DMS53 treated with DMSO at 0.1 percent for 48 hours (cell line): Measurements from ENCODE around the gene TMEM40.
A peak's percentile ranks its signal among the peaks of the same experiment; 100 is the strongest.
"Not testable (repeated sequence)": the region's sequence is repeated elsewhere in the genome, so short reads cannot be mapped to it uniquely, and the experiment has no call there.

Experiments used
- DNase-seq: peaks from one replicate; lab custom pipeline; 2025; ENCODE audit not compliant: unreplicated experiment; lab: John Stamatoyannopoulos, UW

TMEM40 gene

GRCh38 chr3:12752809-12753208, 6.2 kb downstream of the TMEM40 start:
- no peak for DNase-seq

- DNase-seq: no peak
Observed at GRCh38 chr3:12752102-12752501, 7.0 kb downstream of the TMEM40 start.

GRCh38 chr3:12751571-12751970, 7.5 kb downstream of the TMEM40 start:
- no peak for DNase-seq

GRCh38 chr3:12750658-12751071, 8.4 kb downstream of the TMEM40 start:
- DNase-seq: no peak

- DNase-seq: peak; percentile 7
Observed at GRCh38 chr3:12750223-12750622, 8.8 kb downstream of the TMEM40 start.

GRCh38 chr3:12748477-12748876, 10.6 kb downstream of the TMEM40 start:
- DNase-seq: no peak

GRCh38 chr3:12746419-12746818, 12.6 kb downstream of the TMEM40 start:
- no peak for DNase-seq

- DNase-seq: no peak
Observed at GRCh38 chr3:12744326-12744725, 14.7 kb downstream of the TMEM40 start.

- no peak for DNase-seq
Observed at GRCh38 chr3:12743583-12743982, 15.5 kb downstream of the TMEM40 start.

- DNase-seq: no peak
Observed at GRCh38 chr3:12742330-12743107, 16.5 kb downstream of the TMEM40 start.

GRCh38 chr3:12741209-12741608, 17.9 kb downstream of the TMEM40 start:
- no peak for DNase-seq

GRCh38 chr3:12737833-12738232, 21.2 kb downstream of the TMEM40 start:
- DNase-seq: no peak

- no peak for DNase-seq
Observed at GRCh38 chr3:12737319-12737718, 21.7 kb downstream of the TMEM40 start.

- no peak for DNase-seq
Observed at GRCh38 chr3:12734960-12735359, 24.1 kb downstream of the TMEM40 start.

GRCh38 chr3:12733566-12733965, 25.5 kb downstream of the TMEM40 start:
- no peak for DNase-seq

GRCh38 chr3:12730506-12731242, 28.4 kb downstream of the TMEM40 start:
- no peak for DNase-seq

- no peak for DNase-seq
Observed at GRCh38 chr3:12729051-12729651, 29.9 kb downstream of the TMEM40 start.

GRCh38 chr3:12727937-12728336, 31.1 kb downstream of the TMEM40 start:
- no peak for DNase-seq

GRCh38 chr3:12727481-12727880, 31.6 kb downstream of the TMEM40 start:
- DNase-seq: no peak

GRCh38 chr3:12725436-12725835, 33.6 kb downstream of the TMEM40 start:
- no peak for DNase-seq

GRCh38 chr3:12724794-12725193, 34.3 kb downstream of the TMEM40 start:
- no peak for DNase-seq

GRCh38 chr3:12723362-12723761, 35.7 kb downstream of the TMEM40 start:
- DNase-seq: not testable (repeated sequence)
